HL-60/S4 (cell line): Measurements from ENCODE around the gene MYO7A.

Experiments used
- in situ Hi-C: fragments of 300-500 bp; cut with MboI; formaldehyde crosslinking; loops from 2 replicates; pipeline ENCODE4 v1.14.3; 2022; ENCODE audit warnings: low sequenced_read_pairs

MYO7A gene

GRCh38 chr11:77127920-77128691, at the start of gene MYO7A:
Gene MYO7A (plus strand): TSS chr11:77128246. CDS start chr11:77130635, 2,389 bp downstream.
- in situ Hi-C loops = loop anchor here (5.0 kb wide), 1 partner anchor 59 kb away; no protein-coding TSS in a partner anchor

DNA sequence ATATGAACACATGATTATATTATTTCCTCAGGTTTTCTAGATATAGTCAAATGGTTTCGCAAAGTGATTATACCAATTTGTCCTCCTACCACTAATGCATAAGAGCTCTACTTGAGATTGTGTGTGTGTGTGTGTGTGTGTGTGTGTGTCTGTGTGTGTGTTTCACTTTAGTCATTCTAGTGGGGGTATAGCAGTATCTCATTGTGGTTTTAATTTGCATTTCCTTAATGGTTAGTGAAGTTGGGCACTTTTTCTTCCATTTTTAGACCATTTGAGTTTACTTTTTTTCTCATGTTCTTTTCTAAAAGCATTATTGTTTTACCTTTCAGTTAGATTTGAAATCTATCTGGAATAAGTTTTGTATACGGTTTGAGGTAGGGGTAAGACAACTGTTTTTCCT, 48.4 kb upstream of the MYO7A start:
- in situ Hi-C loops = loop anchor here (10.0 kb wide), 1 partner anchor 265 kb away; no protein-coding TSS in a partner anchor

- in situ Hi-C loops = no loop called here
These were observed 47.3 kb upstream of the MYO7A start for GRCh38 chr11:77080643-77081210.

GRCh38 chr11:77081381-77081851, 46.6 kb upstream of the MYO7A start:
- in situ Hi-C loops = no loop called here

DNA sequence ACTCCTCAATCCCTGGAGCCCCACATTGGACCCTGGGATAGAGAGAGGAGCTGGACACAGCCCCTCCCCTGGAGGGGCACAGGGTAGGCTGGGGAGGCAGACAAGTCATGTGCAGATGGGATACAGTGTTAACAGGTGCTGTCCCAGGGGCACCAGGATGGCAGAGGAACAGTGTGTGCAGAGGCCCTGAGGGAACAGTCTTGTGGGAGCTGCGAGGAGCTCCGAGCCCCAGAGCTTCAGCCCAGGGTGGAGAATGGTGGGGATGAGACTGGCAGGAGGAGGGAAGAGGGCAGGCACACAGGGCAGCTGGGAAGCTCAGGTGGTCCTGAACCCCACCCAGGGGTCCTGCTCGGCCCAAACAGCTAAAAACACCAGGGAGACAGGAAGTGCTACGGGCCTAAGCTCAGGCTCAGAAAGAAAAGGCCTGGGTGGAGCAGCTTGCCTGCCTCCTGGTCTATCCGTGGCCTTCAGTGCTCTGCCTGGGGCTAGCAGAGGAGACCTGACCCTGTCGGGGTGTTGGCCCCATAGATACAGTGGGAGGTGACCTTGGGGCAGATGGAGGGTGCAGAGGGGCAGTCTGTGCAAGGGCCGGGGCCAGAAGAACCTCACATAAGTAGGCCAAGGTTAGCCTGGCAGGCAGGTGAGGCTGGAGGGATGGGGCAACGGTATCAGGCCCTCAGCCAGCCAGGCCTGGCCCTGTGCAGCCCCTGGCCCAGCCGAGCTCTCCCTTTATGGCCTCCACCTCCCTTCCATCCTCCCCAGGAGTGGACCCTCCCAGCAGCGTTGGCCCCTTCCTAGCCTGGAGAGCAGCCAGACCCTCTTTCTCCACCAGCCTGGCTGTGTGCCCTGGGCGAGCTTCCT, 45.8 kb upstream of the MYO7A start:
- in situ Hi-C loops = no loop called here

- in situ Hi-C loops = no loop called here
These were observed 45.0 kb upstream of the MYO7A start for GRCh38 chr11:77082838-77083565.

DNA sequence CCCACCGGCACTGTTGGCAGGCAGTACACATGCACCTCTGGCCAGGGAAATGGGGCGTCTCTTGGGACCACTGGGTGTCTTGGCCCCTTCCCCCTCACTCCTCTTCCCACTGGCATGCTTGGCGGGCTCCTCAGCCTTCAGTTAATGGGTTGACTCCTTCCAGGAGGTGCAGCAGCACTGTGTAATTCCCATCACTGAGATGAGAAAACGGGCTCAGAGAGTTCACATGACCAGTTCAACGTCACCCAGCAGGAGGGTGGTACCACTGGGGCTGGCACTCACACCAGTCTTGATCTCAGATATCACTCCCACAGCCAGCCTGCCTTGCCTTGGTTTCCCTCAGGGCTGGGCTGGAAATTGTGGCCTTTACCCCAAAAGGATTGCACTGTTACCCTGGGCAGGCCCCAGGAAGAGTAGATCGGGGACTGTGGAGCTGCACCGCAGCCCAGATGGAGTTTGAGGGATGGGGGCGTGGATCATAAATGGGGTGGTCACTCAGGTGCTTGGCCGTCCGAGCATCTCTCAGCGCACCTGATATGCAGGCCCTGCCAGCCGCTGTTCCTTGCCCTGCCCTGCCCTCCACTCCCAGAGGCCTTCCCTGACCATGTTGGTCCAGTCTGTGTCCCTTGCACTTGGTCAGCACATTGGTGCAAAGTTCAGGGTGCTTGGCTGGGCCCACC, 44.3 kb upstream of the MYO7A start:
- in situ Hi-C loops = no loop called here

- in situ Hi-C loops = no loop called here
These were observed 43.4 kb upstream of the MYO7A start for GRCh38 chr11:77084581-77085191.

DNA sequence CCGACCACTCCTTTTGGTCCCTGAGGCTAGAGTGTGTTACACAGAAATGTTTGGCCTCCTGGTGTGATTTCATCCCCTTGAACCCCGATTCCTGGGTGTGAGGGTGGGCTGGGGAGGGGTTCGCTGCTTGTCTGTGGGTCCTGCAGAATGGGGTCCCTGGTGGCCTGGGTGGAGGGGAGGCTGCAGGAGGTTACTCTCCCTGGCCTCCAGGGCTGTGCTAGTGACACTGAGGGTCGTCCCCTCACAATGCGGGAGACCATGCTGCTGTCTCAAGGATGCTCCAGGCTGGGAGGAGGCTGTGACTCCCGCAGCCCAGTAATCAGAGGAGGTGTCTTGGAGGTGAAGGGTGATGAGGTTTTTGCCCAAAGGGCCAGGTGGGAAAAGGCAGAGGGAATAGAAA, 42.4 kb upstream of the MYO7A start:
- in situ Hi-C loops = no loop called here

GRCh38 chr11:77086521-77087472, 41.2 kb upstream of the MYO7A start:
- in situ Hi-C loops = no loop called here

DNA sequence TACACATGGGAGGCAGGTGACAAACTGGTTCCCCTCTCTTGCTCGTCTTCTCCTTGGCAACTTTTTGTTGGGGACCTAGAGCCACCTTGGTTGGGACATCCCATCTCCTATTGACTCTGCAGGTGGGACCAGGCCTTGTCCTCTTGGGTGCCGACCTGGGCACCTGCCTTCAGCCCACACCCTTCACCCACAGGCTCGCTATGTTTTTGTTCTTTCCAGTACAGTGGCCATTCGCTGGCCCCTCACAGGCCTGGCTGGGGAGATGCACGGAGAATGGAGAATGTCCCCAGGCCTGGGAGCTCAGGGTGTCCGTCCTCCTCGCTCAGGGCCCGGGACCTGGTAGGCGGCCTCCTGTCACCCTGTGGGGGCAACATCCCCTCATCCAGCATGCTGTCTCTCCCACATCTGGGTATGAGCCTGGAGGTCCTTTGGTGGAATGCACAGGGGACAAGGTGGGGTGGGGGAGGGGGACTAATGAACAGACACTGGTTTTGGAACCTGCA, 40.3 kb upstream of the MYO7A start:
- in situ Hi-C loops = no loop called here

DNA sequence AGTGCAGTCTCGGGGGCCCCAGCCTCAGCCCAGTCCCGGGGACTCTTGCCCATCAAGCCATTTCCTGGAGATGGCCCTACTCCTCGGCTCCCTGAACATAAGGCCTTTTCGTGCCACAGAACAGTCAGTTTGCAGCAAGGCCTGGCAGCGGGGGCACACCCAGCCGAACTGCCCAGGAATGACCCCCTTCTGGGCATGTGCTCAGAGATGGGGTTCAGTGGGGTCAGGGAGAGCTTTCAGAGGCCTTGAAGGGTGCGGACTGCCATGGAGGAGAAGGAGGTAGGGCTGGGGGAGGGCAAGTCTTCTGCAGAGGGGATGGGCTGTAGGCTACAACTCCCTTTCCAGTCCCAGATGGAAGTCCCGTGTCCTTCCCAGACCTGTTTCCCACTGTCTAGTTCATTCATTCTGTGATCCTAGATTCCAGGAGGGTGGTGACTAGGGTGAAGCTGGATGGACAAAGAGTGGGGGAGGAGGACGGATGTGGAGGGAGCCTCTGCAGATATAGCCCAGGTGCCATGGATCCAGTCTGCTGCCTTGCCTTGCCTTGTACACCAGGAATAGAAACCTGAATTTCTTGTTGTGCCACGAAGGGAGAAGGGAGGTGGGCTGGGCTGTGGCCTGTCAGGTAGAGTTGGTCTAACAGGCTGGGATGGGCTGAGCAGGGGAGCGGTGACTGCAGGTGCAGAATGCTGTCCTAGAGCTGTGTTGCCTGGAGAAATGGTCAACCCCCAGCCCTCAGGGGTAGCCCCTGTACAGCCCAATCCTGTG, 39.6 kb upstream of the MYO7A start:
- in situ Hi-C loops = no loop called here

GRCh38 chr11:77089004-77089545, 39.0 kb upstream of the MYO7A start:
- in situ Hi-C loops = no loop called here

DNA sequence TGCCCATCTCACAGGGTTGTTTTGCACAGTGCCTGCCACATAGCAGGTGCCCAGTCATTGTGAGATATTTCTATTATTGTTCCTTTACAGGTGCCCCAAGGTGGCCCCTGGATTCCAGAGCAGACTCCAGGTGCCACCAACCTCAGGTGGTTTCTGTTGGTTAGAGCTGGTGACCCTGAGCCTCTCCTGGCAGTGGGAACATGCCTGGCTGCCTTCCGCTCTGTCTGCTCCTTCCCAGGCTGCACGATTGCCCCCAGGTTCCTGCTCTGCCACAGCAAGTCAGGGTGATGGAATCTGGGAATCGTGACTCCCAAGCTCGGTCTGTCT, 38.0 kb upstream of the MYO7A start:
- in situ Hi-C loops = no loop called here

DNA sequence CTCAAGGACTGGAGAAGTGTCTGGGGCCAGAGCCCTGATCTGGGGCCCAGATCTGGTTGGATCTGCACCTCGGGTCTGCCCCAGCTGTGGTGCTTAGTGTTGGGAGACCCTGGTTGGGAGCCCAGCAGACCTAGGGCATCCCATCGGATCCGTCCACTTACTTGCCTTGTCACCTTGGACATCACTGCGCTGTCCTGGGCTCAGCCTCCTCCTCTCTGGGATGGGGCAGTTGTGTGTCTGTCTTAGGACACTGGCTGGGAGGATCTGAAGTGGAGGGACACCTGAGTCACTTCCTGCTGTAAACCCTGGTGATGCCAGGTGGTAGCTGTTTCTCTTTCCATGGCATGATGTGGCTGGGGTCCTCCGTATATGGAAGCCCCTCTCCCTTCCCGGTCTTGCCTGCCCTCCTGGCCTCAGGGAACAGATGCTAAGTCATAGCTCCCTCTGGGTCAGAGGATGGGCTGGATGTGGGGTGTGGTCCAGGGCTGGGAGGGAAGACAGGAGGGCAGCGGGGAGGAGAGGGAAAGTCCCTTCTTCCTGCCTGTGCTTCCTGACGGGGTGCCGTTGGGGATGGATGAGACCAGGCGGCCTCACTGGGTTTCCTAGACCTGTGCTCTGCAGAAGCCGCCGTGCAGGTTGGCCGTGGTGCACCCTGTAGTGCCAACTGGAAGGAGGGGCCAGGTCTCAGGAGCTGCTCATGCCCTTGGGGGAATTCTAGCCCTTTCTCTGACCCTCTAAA, 37.5 kb upstream of the MYO7A start:
- in situ Hi-C loops = no loop called here

DNA sequence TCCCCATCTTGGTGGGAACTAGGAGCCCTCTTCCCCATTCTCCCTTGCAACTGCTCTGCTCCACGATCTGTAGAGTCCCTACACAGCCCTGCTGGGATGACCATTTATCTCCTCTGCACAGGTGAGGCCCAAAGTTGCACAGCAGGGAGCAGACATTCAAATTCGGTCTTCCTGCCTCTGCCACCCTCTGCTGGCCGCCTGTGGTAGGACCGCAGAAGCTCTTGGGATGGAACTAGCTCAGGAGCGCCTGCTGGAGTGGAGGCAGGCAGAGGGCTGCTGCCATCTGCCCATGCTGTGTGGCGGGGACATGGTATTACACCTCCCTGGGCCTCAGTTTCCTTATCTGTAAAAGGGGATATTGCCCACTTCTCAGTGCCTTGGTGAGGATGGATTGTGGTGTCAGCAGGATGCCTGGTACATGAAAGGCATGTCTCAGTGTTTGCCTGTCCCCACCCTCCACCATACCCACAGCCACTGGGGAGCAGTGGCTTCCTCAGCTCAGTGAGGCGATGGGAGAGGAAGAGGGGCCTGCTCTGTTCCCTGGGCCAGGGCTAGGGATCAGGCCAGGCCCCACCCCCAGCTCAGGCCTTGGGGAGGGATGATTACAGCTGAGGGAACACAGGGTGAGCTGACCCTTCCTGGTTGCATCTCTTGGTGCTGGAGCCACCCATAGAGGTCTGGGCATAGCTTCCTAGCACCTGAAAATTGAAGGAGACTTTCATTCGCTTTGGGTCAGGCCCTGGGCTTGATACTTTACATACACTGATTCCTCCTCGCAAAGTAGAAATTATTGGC, 36.7 kb upstream of the MYO7A start:
- in situ Hi-C loops = no loop called here
